ENCODE data around the gene ZCCHC18. TPM values are rescaled to one million over a fixed set of nuclear protein-coding genes. Genes with fewer than 3 reads are reported as not detected.
A peak's percentile ranks its signal among the peaks of the same experiment; 100 is the strongest.
"Not testable (repeated sequence)": the region's sequence is repeated elsewhere in the genome, so short reads cannot be mapped to it uniquely, and the experiment has no call there.

ZCCHC18 gene
- 1 to 10 TPM in 1 of 2 donors, under 1 TPM in 1; 0.18 to 1.9 TPM for total RNA-seq

DNA sequence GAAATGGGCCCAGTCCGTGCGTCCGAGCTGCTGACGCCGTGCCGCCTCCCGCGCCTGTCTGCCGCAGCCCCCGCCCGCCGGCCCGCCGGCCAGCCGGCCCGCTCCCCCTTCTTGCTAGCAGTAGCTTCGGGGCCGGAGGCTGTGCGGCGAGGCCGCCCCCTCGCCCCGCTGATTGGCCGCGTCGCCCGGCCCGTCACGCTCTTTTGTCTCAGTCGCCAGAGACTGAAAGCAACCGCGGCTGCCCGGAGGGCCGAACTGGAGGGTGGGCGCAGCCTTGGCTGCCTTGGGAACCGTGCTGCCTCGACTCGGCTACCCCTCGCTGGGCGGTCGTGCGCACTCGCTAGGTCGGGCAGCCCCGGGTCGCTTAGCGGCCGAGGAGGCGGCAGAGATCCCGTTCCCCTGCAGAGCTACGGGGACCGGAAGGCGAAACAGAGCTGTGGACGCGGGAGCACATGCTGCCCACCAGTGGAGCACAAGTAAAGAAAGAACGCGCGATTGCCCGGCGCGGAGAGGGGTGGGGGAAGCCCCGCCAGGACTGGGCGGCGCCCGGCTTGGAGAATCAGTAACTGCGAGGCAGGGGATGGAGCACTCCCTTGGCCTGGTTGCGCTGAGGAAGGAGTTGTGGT, at the start of gene ZCCHC18:
Gene ZCCHC18, plus strand, starts transcription at position 198 of the 626 bp plus-strand sequence. CDS start 1,589 bp downstream, outside the sequence.
- H3K27ac Mint-ChIP-seq = peak within 1 kb of the TSS; percentile 36 to 56
- H3K9me3 Mint-ChIP-seq = no peaks in the 10 kb centered on the region
- DNase-seq (ENCODE audit: low spot score in 2 of 2) (peak in 1 of 2 donors; percentile 27), ATAC-seq (peak; percentile 61 to 80)
- H3K36me3 Mint-ChIP-seq = no peaks in the 10 kb centered on the region

DNA sequence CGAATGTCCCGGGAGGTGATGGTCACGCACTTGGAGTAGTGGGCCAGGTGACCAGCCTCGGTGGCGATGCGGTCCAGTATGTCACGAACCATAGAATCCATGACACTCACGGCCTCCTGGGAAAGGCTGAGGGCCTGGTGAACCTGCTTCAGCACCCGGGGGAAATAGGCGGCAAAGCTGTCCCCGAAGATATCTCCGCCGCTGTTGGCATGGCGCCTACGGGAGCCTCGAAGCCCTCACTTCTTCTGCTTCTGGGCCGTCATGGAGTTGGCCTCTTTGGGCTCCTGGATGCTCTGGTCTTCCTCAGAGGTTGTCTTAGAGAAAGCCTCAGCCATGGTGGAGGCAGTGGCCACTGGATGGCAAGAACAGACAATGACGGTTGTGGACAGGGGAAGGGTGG, 49.7 kb upstream of the ZCCHC18 start:
- H3K36me3 Mint-ChIP-seq; DNase-seq (ENCODE audit: low spot score in 2 of 2); ATAC-seq; H3K27ac Mint-ChIP-seq; H3K9me3 Mint-ChIP-seq: not testable (repeated sequence)

DNA sequence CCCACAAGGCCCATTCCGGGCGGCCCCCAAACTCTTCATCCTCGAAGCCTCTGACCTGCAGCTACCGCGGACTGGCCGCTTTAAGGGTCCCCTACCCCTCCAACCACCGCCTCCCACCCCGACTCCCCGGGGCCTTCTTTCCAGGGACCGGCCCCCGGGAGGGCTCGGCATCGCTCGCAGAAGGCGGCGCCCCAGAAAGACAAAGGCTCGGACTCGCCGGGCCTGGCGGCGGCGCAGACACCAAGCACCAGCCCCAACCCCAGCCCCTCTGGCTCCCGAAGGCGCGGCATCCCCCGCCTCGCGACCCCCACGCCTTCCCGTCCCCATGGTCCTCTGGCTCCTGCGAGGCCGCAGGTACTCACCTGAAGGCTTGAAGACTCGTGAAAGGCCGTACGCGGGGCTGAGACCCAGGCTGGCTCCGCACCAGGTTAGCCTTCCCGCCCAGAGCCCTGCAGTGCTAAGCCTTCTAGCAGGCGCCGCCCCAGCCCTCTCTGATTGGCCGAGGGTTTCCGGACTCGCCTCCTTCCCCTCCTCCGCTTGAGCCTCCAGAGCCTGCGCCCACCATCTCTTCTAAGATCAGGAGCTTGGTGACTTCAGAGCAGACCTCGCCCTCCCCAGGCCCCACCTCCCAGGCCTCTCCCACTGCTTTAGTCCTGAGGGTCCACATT, 36.4 kb upstream of the ZCCHC18 start, which contains the start of gene TMSB15C:
Gene TMSB15C, minus strand, starts transcription at position 459 of the 668 bp plus-strand sequence.
- not testable (repeated sequence) for H3K27ac Mint-ChIP-seq; H3K36me3 Mint-ChIP-seq; DNase-seq (ENCODE audit: low spot score in 2 of 2); H3K9me3 Mint-ChIP-seq
- ATAC-seq = peak; percentile 99 to 100

DNA sequence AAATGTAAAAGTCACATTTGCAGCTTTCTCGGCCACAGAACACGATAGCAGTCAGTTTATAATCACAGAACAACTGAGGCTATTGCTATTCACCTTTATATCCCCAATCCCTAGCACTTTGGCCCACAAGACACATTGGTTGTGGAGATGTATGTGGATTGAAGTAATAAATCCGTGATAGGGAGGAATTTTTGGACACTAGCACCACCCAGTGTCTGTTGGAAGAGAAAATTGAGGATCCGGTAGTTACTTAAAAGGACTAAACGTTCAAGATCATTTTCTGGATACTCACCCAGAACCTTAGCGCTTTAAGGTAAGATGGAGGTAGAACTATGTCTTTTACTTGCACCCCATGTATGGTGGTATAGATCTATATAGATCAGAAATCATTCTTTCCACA, 34.5 kb upstream of the ZCCHC18 start:
- not testable (repeated sequence) for H3K36me3 Mint-ChIP-seq; H3K9me3 Mint-ChIP-seq; ATAC-seq; H3K27ac Mint-ChIP-seq; DNase-seq (ENCODE audit: low spot score in 2 of 2)

DNA sequence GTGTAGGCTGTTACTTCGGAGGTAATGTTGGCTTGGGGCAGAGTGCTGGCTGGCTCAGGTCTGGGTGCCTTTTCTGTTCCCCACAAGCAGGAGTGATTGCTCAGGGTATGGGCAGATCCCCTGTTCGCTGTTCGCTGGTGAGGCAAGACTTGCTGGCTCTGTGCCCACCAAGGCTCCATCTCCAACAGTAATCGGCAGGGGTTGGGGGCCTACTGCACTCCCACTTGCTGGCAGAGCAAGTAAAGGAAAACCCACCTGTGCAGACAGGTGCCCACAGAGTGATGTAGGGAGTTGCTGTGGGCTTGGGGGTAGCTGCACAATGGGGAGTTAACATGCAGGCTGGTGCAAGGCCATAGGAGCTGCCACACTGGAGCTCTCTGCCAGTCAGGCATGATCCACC, 28.3 kb upstream of the ZCCHC18 start:
- no peak for ATAC-seq
- Mint-ChIP-seq H3K36me3 (no peaks in the 10 kb centered on the region), H3K27ac (no peak overlapping the region), H3K9me3 (no peaks in the 10 kb centered on the region)
- no peak for DNase-seq (ENCODE audit: low spot score in 2 of 2)

DNA sequence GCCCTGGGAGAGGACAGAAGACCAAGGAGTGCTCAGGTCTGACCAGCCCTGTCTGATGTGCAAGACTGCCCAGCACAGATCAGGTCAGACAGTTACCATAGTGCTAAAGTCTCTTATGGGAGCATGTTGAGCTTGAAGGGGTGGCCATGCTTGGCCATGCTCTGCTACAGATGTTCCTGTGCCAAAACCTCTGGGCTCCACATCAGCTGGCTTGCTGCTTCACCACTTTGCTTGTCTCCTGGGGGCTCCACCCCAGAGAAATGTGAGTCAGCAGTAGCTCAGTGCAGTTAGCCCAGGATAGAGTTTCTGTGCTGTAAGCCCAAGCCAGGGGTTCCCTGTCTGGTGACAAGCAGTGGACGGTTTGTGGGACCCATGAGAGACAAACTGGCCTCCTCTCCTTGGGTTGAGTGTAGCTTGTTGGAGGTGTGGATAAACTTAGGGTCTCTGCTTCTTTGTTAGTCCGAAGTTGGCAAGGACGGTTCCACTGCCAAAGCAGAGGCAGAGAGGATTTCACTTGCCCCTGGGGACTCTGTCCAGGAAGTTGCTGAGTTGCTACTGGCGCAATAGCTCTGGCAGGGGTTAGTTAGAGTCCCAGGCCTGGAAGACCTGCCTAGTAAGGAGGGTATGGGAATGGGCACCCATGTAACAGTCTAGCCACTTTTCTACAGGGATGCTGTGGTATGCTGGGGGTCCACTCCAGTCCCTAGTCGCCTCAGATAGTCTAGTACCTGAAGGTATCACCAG, 27.6 kb upstream of the ZCCHC18 start:
- ATAC-seq (no peak), DNase-seq (ENCODE audit: low spot score in 2 of 2) (no peak)
- no peaks in the 10 kb centered on the region for H3K36me3 Mint-ChIP-seq
- H3K9me3 Mint-ChIP-seq = no peaks in the 10 kb centered on the region
- H3K27ac Mint-ChIP-seq = no peak overlapping the region

DNA sequence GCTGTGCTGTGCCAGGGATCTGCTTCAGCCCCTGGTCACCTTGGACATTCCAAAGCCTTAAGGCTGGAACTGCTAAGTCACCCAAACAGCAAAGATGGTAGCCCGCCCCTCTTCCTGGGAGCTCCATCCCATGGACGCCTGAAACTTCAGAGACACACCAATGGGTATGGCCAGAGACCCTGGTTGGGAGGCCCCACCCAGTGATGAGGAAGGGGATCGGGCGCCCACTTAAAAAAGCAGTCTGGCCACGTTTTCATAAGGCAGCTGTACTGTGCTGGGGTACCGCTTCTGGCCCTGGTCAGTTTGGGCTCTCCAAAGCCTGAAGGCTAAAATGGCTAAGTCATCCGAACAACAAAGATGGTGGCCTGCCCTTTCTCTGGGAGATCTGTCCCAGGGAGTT, 26.8 kb upstream of the ZCCHC18 start:
- ATAC-seq (no peak), DNase-seq (ENCODE audit: low spot score in 2 of 2) (no peak)
- Mint-ChIP-seq H3K27ac (no peak overlapping the region), H3K9me3 (no peaks in the 10 kb centered on the region), H3K36me3 (no peaks in the 10 kb centered on the region)

DNA sequence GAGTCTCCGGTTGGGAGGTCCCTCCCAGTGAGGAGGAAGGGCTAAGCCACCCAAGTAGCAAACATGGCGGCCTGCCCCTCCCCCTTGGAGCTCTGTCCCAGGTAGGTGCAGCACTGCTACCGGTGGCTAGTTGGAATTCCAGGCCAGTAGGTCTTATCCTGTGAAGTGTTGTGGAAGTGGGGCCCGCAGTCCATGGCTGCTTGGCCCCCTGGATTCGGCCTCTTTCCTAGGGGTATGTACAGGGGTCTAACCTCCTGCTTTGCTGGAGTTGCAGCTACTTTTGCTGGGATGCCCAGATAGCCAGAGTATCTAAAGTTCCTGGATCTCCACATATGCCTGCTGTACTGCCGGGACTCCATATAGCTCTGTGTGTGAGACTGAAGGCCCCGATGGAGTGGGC, 26.4 kb upstream of the ZCCHC18 start:
- Mint-ChIP-seq H3K27ac (no peak overlapping the region), H3K36me3 (no peaks in the 10 kb centered on the region)
- ATAC-seq = no peak

DNA sequence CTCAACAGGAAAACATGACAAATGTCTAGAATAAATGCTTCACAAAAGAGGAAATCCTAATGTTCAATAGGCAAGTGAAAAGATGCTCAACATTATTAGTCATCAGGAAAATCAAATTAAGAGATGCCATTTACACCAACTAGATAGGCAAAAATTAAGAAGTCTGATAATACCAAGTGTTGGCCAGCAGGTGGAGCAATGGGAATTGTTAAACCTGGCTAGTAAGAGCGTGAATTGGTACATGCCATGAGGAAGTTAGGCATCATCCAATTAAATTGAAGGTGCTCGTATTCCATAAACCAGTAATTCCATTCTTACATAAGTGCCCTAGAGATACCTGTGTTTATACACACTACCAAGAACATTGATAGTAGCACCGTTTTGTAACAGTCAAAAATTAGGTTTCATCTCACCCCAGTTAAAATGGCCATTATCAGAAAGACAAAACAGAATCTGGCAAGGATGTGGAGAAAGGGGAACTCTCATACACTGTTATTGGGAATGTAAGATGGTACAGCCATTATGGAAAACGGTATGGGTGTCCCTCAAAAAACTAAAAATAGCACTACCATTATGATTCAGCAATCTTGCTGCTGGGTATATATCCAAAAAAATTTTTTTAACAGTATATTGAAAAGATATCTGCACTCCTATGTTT, 14.0 kb upstream of the ZCCHC18 start:
- no peaks in the 10 kb centered on the region for H3K9me3 Mint-ChIP-seq
- DNase-seq (ENCODE audit: low spot score in 2 of 2) (peak in 1 of 2 donors; percentile 27), ATAC-seq (peak; percentile 46 to 62)
- H3K36me3 Mint-ChIP-seq = no peaks in the 10 kb centered on the region
- H3K27ac Mint-ChIP-seq = no peak overlapping the region

More for the DNA sequence above, 26.4 kb upstream of the ZCCHC18 start:
- no peak for DNase-seq (ENCODE audit: low spot score in 2 of 2)
- H3K9me3 Mint-ChIP-seq = no peaks in the 10 kb centered on the region

DNA sequence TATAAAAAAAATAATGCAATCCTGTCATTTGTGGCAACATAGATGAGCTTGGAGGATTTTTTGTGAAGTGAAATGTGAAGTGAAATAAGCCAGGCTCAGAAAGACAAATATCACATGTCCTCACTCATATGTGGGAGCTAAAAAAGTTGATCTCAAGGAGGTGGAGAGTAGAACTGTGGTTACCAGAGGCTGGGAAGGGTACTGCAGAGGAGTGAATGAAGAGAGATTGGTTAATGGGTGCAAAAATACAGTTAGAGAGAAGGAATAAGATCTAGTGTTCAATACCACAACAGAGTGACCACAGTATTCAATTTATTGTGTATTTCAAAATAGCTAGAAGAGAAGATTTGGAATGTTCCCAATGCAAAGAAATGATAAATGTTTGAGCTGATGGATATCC, 13.4 kb upstream of the ZCCHC18 start:
- no peak overlapping the region for H3K27ac Mint-ChIP-seq
- H3K36me3 Mint-ChIP-seq = no peaks in the 10 kb centered on the region
- DNase-seq (ENCODE audit: low spot score in 2 of 2) (no peak), ATAC-seq (no peak)
- no peaks in the 10 kb centered on the region for H3K9me3 Mint-ChIP-seq

DNA sequence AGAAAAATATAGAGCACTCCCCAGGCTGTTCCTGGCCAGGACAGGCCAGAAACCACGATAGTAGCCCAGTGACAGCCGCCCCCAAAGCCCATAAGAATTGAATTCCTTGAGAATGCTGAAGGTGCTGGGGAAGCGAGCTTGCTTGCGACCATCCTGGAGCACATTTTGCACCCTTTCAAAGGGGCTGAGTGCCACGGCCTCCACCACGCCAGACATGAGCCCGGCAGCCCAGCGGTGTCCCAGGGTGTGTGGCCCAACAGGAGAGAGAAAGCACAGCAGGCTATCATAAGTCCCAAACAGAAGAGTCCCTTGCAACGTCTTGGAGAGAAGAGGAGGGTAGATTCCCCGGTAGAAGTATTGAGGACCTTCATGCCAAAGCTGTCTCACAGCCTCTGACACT, 7.6 kb upstream of the ZCCHC18 start:
- no peak for ATAC-seq
- no peak for DNase-seq (ENCODE audit: low spot score in 2 of 2)
- no peaks in the 10 kb centered on the region for H3K36me3 Mint-ChIP-seq
- no peak overlapping the region for H3K27ac Mint-ChIP-seq
- no peaks in the 10 kb centered on the region for H3K9me3 Mint-ChIP-seq

DNA sequence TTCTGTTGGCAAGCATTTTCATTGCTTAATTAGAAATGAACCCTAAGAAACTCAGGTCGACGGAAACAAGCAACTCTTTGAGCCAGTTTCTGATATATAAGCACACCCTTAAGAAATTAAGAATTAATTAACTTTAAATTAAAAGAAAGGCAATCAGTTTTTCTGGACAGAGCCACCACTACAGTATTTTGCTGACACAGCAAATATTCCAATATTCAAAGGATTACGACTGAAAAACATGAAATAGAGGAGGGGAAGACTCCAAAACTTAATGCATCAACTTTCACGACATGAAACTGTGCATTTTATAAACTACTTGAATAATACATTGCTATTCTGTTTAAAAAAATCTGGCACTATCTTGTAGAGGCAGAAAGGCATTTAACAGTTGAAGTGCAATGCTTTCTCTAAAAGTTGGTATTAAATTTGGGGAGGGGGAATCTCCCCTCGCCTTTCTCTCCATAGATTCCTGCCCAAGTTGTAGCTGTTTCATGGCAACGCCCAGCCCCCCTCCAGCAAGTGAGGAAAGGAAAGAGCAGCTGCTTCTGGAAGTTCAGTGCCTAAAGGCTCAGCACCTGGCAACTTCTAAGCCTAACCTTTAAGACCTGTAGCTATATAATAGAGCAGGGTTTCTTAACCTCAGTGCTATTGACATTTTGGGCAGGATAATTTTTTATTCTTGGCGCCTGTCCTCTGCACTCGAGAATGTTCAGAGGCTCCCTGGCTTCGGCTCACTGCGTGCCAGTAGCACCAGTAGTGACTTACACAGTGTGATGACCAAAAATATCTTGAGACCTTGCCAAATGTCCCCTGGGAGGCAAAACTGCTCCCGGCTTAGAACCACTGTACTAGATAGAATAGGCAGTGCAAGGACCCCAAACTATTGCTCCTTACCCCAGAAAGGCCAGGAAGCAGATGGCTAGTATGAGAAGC, 6.7 kb upstream of the ZCCHC18 start:
- ATAC-seq = no peak

DNA sequence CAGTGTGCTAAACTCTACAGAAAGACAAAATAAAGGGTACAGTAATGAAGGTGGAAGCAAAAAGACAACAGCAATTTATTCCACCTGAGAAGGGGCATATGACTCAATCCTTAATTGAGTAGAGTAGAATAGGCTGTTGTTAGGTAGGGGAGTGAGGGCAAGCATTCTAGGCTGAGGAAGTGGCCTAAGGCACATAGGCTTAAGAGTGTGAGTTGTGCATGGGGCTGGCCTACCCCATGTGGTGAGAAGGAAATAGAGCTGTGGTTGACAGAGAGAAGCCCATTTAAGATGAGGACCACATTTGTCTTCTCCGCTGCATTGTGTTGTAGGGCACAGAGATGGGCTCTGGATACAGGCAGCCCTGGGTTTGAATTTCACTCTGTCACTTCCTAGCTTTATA, 3.4 kb upstream of the ZCCHC18 start:
- H3K9me3 Mint-ChIP-seq = no peaks in the 10 kb centered on the region
- no peaks in the 10 kb centered on the region for H3K36me3 Mint-ChIP-seq
- no peak for DNase-seq (ENCODE audit: low spot score in 2 of 2)
- ATAC-seq = no peak
- no peak overlapping the region for H3K27ac Mint-ChIP-seq

More for the DNA sequence above, 6.7 kb upstream of the ZCCHC18 start:
- no peak for DNase-seq (ENCODE audit: low spot score in 2 of 2)
- Mint-ChIP-seq H3K27ac (no peak overlapping the region), H3K9me3 (no peaks in the 10 kb centered on the region), H3K36me3 (no peaks in the 10 kb centered on the region)

DNA sequence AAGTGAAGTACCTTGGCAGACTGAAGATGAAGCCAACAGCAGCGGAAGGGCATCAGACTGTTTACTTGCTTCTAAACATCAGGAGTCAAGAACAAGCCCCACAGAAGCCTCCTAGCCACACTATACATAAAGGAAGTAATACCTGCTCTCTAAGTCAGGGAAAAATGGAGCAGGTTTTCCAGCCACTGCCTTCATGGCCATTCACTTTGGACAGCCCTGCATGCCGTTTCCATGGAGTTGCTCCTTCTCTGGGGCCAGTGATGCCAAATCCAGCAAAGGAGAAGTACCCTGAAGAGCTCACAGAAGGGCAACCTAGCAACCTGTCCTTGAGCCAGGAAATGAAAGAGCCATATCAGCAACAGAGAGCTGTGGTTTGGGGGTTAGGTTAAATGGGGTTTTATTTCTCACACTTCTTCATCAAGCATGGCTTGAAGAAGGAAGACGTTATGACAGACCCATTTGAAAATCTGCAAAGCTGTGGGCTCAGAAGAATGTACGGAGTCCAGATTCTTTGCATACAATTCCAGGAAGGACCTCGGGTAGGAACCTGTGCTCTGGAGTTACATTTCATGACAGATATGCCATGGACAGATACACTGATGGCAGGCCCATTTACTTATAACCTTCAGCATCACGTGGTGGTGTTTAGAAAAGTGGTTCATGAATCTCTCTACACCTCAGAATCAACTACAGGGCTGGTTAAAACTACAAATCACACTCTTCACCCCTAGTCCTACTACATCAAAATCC, 1.7 kb upstream of the ZCCHC18 start:
- ATAC-seq = peak; percentile 42 to 67
- H3K27ac Mint-ChIP-seq; DNase-seq (ENCODE audit: low spot score in 2 of 2); H3K9me3 Mint-ChIP-seq; H3K36me3 Mint-ChIP-seq: not testable (repeated sequence)

DNA sequence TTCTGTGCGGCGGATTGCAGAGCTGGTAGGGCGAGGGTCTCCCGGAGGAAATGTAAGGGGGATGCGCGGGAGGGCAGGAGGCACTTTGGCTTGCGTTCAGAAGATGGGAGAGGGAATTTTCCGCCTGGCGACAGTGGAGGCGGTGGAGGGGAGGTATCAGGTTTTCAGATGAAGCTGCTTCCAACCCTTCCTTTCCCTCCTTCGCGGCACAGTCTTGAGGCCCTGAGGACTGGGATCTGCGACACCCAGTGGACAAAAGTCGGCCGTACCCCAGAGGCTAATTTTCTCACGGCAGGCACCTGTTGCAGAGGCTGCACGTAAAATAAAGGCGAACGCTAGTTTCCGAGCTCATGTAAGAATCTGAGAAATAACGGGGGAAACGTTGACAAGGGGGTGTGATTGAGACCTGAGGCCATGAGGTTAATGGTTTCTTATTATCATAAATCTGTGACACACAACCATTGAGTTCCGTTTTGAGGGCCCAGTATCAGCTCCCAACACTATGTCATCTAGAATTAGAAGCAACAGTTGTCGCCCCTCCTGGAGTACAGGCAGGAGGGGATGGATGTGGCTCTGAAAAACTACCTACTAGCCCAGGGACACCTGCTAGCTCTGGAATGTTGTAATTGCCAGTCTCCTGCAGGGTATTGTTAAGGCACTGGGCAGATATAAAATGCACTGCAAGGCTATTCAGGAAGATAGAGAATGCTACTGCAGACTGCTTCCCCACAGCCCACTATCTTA, 1.1 kb downstream of the ZCCHC18 start:
- H3K27ac Mint-ChIP-seq = peak overlapping the region; percentile 36 to 56
- H3K9me3 Mint-ChIP-seq = no peaks in the 10 kb centered on the region
- peak; percentile 61 to 66 for ATAC-seq
- no peaks in the 10 kb centered on the region for H3K36me3 Mint-ChIP-seq
- DNase-seq (ENCODE audit: low spot score in 2 of 2) = peak in 1 of 2 donors; percentile 37

Measured in activated naive CD4-positive, alpha-beta T cell treated with anti-CD3 and anti-CD28 coated beads, Interleukin-2, amount 50 U/mL, for 72 hours (primary cell).